Activated T-cell treated with anti-CD3 and anti-CD28 coated beads for 4 hours (primary cell): ENCODE measurements around the gene NCDN.

Source experiments
- DNase-seq: peaks from one replicate; pipeline ENCODE4 v3.0.0-alpha.2; 2020

The NCDN gene

GRCh38 chr1:35557611-35558373, at the start of gene NCDN:
Gene NCDN (plus strand): TSS chr1:35557799. CDS start chr1:35558191, 392 bp downstream.
- peak; percentile 93 for DNase-seq

GRCh38 chr1:35507947-35508346, 49.7 kb upstream of the NCDN start:
- DNase-seq: no peak

GRCh38 chr1:35509558-35509957, 48.0 kb upstream of the NCDN start:
- DNase-seq: no peak

DNA sequence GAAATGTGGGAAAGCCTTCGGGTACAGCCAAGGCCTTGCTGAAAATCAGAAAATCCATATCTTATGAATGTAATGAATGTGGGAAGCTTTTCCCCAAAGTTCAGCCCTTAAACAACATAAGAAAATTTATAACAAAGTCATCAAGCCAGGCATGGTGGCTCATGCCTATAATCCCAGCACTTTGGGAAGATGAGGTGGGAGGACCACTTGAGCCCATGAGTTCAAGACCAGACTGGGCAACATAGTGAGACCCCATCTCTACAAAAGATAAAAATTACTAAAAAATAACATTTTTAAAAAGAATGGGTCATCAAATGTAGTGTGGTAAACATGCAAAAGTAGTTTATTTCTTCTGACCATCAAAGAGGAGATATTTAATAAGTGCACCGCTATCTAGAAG, 46.3 kb upstream of the NCDN start:
- no peak for DNase-seq

DNA sequence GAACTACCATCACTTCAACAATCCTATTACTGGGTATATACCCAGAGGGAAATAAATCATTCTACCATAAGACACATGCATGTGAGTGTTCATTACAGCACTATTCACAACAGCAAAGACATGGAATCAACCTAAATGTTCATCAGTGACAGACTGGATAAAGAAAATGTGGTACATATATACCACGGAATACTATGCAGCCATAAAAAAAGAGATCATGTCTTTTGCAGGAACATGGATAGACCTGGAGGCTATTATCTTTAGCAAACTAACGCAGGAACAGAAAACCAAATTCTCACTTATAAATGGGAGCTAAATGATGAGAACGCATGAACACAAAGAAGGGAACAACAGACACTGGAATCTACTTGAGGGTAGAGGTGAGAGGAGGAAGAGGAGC, 39.4 kb upstream of the NCDN start:
- no peak for DNase-seq

DNA sequence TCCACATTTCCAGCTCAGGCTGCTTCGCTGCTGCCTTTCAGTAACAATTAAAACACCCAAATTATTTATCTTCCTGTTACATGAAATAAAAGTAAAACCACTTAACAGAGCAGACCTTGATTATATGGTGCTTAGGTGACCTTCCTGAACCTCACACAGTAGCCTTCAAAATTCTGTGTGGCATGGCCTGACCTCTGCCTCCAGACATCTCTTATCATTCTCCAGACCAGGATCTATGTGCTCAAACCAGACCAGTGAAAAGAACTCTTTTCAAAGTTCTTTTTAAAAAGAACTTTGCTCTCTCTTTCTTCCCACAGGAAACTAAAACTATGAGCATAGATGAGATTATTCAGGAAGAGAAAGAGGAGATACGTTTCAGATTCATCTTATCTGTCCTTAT, 38.2 kb upstream of the NCDN start:
- DNase-seq: no peak

GRCh38 chr1:35524106-35524505, 33.5 kb upstream of the NCDN start:
- no peak for DNase-seq

DNA sequence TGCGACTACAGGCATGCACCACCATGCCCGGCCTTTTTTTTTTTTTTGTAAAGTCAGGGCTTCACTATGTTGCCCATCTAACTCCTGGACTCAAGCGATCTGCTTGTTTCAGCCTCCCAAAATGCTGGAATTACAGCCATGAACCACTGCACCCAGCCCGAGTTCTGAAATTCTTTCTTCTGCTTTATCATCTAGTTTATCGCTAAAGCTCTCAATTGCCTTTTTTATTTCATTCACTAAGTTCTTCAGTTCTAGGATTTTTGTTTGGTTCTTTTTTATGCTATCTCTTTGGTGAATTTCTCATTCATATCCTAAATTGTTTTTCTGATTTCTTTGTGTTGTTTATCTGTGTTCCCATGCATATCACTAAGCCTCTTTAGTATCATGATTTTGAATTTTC, 27.4 kb upstream of the NCDN start:
- no peak for DNase-seq

GRCh38 chr1:35530946-35531345, 26.7 kb upstream of the NCDN start:
- no peak for DNase-seq

DNA sequence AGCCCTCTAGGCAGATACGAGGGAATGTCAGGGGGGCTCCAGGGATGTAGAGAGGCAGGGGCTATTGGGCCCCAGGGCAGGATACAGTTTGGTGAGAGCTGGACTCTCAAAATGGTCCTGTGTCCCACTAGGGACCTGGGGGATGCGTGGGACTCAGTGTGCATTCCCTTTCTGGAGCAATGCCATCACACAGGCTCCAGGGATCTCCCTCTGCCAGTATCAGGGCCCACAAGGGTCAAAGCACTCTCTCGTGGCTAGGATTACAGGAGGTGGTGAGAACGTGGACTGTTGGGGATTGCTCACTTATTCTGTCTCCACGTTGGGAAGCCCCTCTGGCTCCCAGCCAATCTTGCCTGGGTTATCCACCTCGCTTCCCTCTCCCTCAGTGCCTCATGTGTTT, 26.2 kb upstream of the NCDN start:
- no peak for DNase-seq

DNA sequence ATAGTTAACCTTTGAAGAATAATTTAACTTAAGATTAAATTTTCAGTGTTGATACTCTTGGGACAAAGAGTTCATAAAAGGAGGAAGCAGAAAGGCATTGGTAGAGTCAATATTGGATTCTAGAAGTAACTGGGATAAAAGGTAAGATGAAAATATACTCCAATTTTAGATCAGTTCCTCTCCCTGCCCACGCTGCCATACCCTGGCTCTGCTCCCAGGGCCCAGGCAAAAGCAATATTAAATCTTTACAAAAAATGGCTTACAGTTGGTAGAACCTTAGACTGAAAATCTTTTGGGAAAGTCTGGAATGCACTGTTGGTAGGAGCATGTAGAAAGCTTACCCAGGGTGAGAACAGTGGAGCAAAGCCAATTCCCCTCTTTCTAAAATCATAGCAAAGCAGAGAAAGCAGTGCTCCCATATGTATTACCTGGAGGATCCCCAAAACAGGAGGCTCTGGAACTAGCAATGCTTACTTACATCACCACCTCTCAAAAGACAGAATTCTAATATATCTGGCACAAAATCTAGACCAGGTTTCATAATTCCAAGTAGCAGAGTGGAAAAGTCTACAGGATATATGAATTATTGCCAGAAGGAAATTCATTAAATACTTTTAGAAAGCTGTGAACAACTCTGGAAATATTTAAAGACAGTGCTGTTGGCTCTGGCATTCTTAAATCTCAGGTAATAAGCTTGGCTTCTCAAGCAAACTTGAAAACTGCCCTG, 24.9 kb upstream of the NCDN start:
- no peak for DNase-seq

DNA sequence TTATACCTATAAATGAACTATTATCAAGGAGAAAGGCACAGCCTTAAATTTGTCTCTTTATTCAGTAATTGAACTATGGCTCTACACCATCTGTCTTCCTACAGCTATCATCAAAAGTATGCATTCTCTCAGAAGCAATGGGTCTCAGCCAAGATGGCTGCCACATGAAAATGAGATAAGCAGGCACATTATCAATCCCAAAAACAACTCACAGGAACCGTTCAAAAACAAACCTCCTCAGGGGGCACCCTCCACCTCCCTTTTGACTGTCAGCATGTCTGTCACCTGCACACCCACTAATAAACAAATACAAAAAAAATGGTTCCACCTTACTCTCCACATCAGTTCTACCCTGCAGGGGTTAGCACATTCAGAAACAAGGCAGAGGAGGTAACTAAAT, 24.0 kb upstream of the NCDN start:
- DNase-seq: no peak

GRCh38 chr1:35535243-35535642, 22.4 kb upstream of the NCDN start:
- DNase-seq: no peak

DNA sequence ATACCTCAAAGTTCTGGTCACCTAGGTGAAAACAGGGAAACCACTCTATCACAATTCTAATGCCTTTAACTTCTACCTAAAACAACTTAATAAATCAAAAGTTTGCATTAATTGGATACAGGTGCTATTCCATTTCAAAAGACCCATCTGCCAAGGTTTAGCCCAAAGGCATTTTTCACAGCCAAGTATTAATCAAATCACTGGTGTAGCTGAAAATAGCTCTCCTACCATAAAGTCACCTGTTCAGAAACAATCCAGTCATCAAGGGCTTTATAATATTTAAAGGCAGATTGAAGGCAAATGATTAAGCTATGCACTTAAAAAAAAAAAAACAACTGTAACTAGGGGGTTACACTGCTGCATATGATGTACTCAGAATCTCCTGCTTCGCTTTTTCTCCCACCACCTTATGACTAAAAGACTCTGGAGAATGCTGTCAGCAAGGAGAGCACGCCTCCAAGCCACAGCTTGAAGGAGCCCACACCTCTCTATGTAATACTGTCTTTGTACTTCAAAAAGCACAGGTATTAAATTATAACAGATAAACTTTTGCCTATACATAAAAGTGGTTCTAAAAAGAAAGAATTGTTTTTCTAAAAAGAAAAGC, 20.9 kb upstream of the NCDN start:
- no peak for DNase-seq

- no peak for DNase-seq
These were observed 19.8 kb upstream of the NCDN start for GRCh38 chr1:35537806-35538205.

GRCh38 chr1:35539073-35539823, 18.4 kb upstream of the NCDN start:
- no peak for DNase-seq

DNA sequence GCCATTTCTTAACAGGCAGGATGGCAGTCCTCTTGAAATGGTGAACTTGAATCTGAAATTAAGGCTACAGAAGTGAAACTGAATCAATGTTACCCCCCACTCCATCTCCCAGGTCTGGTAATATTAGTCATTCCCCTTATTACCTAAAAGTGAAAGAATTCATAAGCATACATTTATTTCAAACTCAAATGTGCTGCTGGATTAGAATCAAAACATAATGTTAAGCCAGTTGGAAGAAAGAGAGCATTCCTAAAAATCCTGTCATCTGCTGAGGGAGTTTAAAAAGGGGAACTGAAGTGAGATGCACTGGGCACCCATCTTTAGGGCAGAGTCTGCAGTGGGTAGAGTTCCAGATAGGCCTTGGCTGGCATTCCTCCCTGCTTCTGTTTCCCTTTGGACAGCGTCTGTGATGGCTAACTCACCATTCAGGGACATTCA, 17.8 kb upstream of the NCDN start:
- no peak for DNase-seq

DNA sequence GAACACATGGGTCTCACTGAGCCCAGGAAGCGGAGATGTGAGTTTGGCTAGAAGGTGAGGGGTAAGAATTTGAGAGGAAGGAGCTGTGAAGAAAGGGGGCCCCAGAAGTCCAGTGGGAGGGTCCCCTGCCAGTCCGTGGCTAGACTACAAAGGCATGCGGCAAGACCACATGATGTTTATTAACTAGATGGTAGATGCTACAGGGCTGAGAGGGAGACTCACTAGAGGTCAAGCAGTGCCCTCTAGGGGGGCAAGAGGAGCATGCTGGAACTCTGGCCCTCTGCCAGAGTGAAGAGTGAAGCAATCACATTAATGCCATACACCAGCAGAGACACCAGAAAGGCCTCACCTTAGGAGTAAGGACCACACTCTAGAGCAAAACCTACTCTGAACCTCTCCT, 12.6 kb upstream of the NCDN start:
- DNase-seq: no peak

DNA sequence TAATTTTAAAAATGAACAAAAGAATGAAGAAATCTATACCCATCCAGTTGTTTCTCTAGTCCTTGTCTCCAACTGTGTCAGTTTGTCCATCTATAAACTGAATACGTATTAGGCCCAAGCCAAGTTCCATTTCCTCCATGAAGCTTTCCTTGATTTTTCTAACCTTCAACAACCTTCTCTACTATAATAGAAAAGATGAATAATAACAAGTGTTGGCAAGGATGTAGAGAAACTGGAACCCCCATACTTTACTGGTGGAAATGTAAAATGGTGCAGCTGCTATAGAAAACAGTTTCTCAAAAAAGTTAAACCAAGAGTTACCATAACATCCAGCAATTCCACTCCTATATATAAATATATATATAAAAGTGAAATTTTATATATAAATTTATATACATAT, 11.0 kb upstream of the NCDN start:
- no peak for DNase-seq

- DNase-seq: no peak
These were observed 3.7 kb upstream of the NCDN start for GRCh38 chr1:35553851-35554250.

- DNase-seq: no peak
These were observed 3.1 kb upstream of the NCDN start for GRCh38 chr1:35554266-35555211.

- no peak for DNase-seq
These were observed 2.4 kb upstream of the NCDN start for GRCh38 chr1:35555212-35555584.
